ENCODE data around the gene COBL. TPM values are rescaled to one million over a fixed set of nuclear protein-coding genes. Genes with fewer than 3 reads are reported as not detected.

Gene COBL
- total RNA-seq, 1 experiment from 2014 or later, result 0.39 TPM

DNA sequence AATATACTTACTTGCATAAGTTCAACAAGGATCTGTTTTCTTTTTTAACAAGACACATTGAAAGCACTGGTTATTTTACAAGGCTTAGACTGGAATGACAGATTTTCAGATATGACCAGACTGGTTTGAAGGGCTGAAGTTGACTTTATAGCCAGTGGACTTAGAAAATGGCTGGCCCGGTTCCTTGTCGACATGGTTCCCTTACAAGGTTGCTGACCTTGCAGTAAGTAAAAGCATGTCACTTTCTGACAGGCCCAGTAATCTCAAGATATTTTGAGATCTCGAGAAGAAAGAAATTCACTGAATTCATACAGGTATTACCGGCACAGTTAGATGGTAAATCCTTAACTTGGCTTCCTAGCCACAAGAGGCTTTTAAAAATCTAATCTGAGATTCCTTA is 136.5 kb downstream of the COBL start:
- DNase-seq (ENCODE audit: low read depth, low spot score) (no peak), ATAC-seq (no peak)
- H3K9me3 ChIP-seq (ENCODE audit: control insufficient read depth, insufficient read depth, low read depth, low read length), result no peaks in the 10 kb centered on the region
- peaks cover 27% of the 10 kb centered on the region for H3K27me3 ChIP-seq (ENCODE audit: control insufficient read depth, insufficient read depth, low read length)
- BruUV-seq (replicated peaks), result no TSS peak
- CTCF ChIA-PET, result no interaction called here
- in situ Hi-C loops (cut with HindIII; ENCODE audit: low pct_unique_long_range_greater_than_20kb, low sequenced_read_pairs) (no loop called here), intact Hi-C loops (cut with micrococcal nuclease; ENCODE audit: unreplicated experiment) (no loop called here)
- no peak overlapping the region for H3K4me3 ChIP-seq (ENCODE audit: low read depth in 2 of 2, low read length in 2 of 2)
- H3K27ac ChIP-seq (ENCODE audit: low read length), result no peak overlapping the region
- no peaks in the 10 kb centered on the region for H3K36me3 ChIP-seq (ENCODE audit: control insufficient read depth, insufficient read depth, low read length)
- no peaks in the 10 kb centered on the region for H3K4me1 ChIP-seq (ENCODE audit: control insufficient read depth, insufficient read depth, low read length)
- POLR2A ChIA-PET, result no interaction called here
- TF ChIP-seq SIN3A (IDR thresholded peaks at IDR 0.05; ENCODE audit: borderline replicate concordance, insufficient read depth, low read depth, low read length) (no peak), TCF7L2 (IDR thresholded peaks at IDR 0.05; ENCODE audit: low read depth, low read length) (no peak), POLR2AphosphoS5 (IDR thresholded peaks at IDR 0.05; ENCODE audit: low read depth, low read length) (no peak)
- TF ChIP-seq, protein P1, sequence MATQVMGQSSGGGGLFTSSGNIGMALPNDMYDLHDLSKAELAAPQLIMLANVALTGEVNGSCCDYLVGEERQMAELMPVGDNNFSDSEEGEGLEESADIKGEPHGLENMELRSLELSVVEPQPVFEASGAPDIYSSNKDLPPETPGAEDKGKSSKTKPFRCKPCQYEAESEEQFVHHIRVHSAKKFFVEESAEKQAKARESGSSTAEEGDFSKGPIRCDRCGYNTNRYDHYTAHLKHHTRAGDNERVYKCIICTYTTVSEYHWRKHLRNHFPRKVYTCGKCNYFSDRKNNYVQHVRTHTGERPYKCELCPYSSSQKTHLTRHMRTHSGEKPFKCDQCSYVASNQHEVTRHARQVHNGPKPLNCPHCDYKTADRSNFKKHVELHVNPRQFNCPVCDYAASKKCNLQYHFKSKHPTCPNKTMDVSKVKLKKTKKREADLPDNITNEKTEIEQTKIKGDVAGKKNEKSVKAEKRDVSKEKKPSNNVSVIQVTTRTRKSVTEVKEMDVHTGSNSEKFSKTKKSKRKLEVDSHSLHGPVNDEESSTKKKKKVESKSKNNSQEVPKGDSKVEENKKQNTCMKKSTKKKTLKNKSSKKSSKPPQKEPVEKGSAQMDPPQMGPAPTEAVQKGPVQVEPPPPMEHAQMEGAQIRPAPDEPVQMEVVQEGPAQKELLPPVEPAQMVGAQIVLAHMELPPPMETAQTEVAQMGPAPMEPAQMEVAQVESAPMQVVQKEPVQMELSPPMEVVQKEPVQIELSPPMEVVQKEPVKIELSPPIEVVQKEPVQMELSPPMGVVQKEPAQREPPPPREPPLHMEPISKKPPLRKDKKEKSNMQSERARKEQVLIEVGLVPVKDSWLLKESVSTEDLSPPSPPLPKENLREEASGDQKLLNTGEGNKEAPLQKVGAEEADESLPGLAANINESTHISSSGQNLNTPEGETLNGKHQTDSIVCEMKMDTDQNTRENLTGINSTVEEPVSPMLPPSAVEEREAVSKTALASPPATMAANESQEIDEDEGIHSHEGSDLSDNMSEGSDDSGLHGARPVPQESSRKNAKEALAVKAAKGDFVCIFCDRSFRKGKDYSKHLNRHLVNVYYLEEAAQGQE (IDR thresholded peaks at IDR 0.05; ENCODE audit: insufficient read depth in 1 of 2, low read depth in 2 of 2, low read length in 1 of 2), result no peak
- TF ChIP-seq, protein P2, sequence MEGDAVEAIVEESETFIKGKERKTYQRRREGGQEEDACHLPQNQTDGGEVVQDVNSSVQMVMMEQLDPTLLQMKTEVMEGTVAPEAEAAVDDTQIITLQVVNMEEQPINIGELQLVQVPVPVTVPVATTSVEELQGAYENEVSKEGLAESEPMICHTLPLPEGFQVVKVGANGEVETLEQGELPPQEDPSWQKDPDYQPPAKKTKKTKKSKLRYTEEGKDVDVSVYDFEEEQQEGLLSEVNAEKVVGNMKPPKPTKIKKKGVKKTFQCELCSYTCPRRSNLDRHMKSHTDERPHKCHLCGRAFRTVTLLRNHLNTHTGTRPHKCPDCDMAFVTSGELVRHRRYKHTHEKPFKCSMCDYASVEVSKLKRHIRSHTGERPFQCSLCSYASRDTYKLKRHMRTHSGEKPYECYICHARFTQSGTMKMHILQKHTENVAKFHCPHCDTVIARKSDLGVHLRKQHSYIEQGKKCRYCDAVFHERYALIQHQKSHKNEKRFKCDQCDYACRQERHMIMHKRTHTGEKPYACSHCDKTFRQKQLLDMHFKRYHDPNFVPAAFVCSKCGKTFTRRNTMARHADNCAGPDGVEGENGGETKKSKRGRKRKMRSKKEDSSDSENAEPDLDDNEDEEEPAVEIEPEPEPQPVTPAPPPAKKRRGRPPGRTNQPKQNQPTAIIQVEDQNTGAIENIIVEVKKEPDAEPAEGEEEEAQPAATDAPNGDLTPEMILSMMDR (IDR thresholded peaks at IDR 0.05), result no peak

DNA sequence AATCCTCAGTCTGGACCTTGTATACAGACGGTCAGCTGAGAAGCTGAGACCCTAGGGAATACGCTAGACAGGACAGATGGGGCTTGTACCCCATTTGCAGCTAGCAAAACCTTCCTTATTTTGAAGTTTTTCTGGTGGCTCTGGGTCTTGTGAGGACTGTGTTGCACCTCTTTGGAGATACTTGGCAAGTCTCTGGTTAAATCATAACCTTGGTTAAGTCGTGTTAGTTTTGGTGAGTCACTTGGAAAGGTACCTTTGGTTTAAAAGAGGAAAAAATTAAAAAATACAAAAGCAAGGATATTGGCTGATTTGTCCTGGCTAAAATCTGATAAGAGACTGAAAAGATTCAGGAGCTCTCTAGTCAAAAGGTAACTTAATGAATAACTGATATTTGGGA is 140.6 kb downstream of the COBL start:
- intact Hi-C loops (cut with micrococcal nuclease; ENCODE audit: unreplicated experiment) (no loop called here), in situ Hi-C loops (cut with HindIII; ENCODE audit: low pct_unique_long_range_greater_than_20kb, low sequenced_read_pairs) (no loop called here)
- H3K9me3 ChIP-seq (ENCODE audit: control insufficient read depth, insufficient read depth, low read depth, low read length), result no peaks in the 10 kb centered on the region
- POLR2A ChIA-PET, result no interaction called here
- no peak for ATAC-seq
- H3K27ac ChIP-seq (ENCODE audit: low read length), result no peak overlapping the region
- no peak overlapping the region for H3K4me3 ChIP-seq (ENCODE audit: low read depth in 2 of 2, low read length in 2 of 2)
- TF ChIP-seq TCF7L2 (IDR thresholded peaks at IDR 0.05; ENCODE audit: low read depth, low read length) (no peak), POLR2AphosphoS5 (IDR thresholded peaks at IDR 0.05; ENCODE audit: low read depth, low read length) (no peak), SIN3A (IDR thresholded peaks at IDR 0.05; ENCODE audit: borderline replicate concordance, insufficient read depth, low read depth, low read length) (no peak)
- TF ChIP-seq, protein P2 (IDR thresholded peaks at IDR 0.05), result no peak
- TF ChIP-seq, protein P1 (IDR thresholded peaks at IDR 0.05; ENCODE audit: insufficient read depth in 1 of 2, low read depth in 2 of 2, low read length in 1 of 2), result no peak
- no peak for DNase-seq (ENCODE audit: low read depth, low spot score)
- CTCF ChIA-PET, result interaction anchor here (0.7 kb wide), 1 partner anchor 17 kb away, joined by 3 read pairs; no protein-coding TSS in a partner anchor
- H3K27me3 ChIP-seq (ENCODE audit: control insufficient read depth, insufficient read depth, low read length), result peaks cover 24% of the 10 kb centered on the region
- no peaks in the 10 kb centered on the region for H3K4me1 ChIP-seq (ENCODE audit: control insufficient read depth, insufficient read depth, low read length)
- no TSS peak for BruUV-seq (replicated peaks)
- H3K36me3 ChIP-seq (ENCODE audit: control insufficient read depth, insufficient read depth, low read length), result no peaks in the 10 kb centered on the region
